ENCODE data around the gene COL24A1.
"Not testable (repeated sequence)": the region's sequence is repeated elsewhere in the genome, so short reads cannot be mapped to it uniquely, and the experiment has no call there.

Gene COL24A1

DNA sequence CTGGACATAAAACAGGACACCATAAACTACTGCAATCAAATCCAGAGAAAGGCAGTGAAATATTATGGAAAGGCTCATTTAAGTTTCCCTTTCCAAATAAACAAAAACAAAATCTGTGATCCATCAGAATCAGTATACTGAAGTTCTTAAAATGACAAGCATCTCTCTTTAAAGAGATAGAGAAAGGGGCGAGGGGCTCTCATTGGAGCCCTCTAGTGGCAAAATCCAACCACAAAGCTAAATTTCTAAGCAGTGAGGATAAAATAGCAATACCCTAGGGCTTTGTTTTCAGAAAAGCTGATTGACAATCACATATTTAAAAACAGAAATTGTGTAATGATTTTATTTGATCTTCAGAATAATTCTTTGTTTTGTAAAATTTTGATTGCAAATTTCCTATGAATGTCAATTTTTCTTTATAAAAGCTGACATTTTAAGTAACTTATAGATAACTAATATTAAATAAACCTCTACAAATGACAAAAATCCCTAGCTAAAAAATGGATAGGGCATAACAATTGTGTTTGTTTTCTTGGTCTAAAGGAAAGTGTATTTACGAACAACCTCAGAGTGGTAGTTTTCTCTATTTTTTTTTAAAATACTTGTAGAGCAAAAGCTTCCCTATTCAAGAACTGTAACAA is 138.2 kb downstream of the COL24A1 start:
- H3K4me3 ChIP-seq (ENCODE audit: low read length) = no peak overlapping the region
- no peak for TF ChIP-seq ZNF274 (IDR thresholded peaks at IDR 0.05; ENCODE audit: low read depth, low read length)

DNA sequence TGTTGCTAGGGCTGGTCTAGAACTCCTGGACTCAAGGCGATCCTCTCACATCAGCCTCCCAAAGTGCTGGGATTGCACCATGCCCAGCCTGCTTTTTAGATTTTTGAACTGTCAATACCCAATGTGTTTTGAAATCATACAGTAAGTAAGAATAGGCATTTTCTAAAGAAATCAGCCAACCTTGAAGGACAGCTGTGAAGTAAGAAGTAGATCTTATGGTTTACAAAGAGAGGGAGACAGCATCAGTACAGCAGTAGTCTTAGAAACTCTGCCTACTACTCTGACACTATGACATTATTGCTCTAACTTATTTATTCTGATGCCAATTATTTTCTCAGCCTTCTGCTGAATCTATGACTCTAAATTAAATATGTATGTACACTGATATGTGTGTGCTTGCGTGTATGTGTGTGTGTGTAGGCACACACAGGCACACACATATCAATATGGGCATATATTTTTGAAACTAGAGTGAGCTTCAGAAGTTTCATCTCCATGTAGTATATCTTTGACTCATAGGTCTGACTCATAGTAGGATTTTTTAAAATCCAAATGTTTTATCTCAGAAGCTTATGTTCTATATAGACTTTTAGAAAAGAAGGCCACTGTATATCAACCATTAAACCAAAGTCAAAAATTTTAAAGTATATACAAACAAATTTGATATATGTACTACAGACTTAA is 140.4 kb downstream of the COL24A1 start:
- no peak for TF ChIP-seq ZNF274 (IDR thresholded peaks at IDR 0.05; ENCODE audit: low read depth, low read length)
- H3K4me3 ChIP-seq (ENCODE audit: low read length) = no peak overlapping the region

DNA sequence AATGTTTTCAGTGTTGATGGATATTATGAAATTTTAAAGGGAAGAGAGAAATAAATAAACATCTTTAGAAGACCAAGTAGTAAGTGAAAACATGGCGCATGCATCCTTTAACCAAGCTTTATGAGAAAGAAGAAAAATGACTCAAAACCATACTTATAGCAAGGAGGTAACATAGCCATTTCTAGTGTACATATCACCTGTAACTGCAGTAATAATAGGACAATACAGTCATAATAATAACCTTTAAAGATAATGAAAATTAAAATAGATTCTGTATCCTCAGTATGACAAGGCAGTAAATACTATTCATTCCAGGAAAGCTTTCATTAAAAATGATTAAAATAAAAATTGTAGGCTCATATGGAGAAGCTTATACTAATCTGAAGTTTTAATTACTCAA is 141.2 kb downstream of the COL24A1 start:
- no peak overlapping the region for H3K4me3 ChIP-seq (ENCODE audit: low read length)
- TF ChIP-seq ZNF274 (IDR thresholded peaks at IDR 0.05; ENCODE audit: low read depth, low read length) = no peak

DNA sequence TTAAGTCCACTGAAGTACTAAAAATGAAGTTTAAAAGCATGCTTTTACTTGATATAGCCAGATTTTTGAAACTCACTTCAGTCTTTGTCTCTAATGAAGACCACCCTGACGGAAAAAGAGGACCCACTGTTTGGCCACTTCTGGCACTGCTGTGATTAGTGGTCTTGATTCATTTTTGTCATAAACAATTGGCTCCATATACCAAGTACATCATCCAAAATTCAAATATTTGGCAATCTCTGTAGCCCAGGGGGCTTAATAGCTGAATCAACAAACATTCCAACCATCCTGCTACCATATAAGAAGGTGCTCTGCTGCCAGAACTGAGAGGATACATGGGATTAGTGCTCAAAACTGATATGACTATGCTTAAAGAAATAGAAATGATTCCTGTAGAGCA is 156.0 kb downstream of the COL24A1 start:
- TF ChIP-seq ZNF274 (IDR thresholded peaks at IDR 0.05; ENCODE audit: low read depth, low read length) = no peak
- H3K4me3 ChIP-seq (ENCODE audit: low read length) = no peak overlapping the region

DNA sequence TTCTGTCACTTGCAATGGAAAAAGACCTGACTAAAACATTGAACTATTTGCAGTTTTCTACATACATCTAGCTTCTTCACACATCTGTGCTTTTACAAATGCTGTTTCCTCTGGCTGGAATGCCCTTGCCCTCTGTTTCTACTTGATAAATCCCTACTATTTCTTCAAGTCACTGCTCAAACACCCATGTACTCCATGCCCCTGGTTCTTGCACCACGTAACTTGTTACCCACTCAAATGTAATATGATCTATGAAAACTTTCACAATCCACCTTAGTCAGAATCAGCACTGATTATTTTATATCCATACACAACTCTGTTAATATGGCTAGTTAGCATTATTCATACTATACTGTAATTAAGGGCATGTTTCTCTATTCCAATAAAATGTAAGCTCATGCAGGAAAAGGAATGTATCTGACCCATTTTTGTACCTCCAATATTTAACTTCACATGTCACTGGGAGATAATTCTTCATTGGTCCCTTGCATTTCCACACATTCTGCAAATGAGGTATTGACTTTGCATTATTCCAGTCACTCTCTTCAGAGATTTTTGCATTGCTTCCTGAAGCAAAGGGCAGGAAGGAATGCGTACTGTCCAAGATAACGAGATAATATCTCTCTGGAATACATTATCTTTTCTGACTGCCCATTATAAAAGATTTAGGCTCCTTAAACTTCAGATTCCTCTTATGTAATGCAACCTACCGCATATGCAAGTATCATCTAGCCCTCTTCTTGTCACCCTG is 158.3 kb downstream of the COL24A1 start:
- no peak for TF ChIP-seq ZNF274 (IDR thresholded peaks at IDR 0.05; ENCODE audit: low read depth, low read length)
- no peak overlapping the region for H3K4me3 ChIP-seq (ENCODE audit: low read length)

DNA sequence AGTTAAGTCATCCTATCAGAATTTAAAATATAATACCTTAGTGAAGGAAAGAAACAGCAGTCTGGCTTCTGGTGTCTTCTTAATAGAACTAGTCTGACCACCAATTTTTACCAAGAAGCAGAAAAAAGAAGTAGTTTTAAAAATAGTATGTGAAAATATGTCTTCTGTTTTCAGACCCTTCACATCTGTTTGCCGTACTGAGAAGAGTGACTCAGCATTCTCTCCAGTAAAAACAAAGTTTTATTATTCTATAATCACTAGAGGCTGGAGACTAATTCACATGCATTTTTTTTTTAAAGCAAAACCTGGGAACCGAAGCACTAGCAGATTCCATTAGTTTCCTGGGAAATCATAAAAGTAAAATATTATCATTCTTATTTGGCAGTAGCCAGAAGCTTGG is 163.8 kb downstream of the COL24A1 start:
- TF ChIP-seq ZNF274 (IDR thresholded peaks at IDR 0.05; ENCODE audit: low read depth, low read length) = no peak
- no peak overlapping the region for H3K4me3 ChIP-seq (ENCODE audit: low read length)

DNA sequence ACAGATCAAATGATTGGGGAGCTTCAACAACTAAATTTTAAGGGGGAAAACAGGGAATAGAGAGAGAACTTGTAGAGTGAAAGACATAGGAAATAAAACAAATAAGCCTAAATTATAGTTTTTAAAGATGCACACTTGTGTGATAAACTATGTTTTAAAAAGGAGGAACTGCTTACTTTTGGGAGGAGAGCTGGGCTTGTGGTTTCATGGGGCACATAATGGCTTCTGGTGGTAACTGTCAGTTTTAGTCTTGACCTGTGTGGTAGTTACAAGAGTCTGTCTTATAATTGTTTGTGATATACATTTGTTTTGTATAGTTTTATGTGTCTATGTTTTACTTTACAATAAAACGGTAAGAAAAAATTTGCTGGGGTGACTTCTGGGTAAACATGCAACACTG is 165.3 kb downstream of the COL24A1 start:
- H3K4me3 ChIP-seq (ENCODE audit: low read length) = no peak overlapping the region
- no peak for TF ChIP-seq ZNF274 (IDR thresholded peaks at IDR 0.05; ENCODE audit: low read depth, low read length)

DNA sequence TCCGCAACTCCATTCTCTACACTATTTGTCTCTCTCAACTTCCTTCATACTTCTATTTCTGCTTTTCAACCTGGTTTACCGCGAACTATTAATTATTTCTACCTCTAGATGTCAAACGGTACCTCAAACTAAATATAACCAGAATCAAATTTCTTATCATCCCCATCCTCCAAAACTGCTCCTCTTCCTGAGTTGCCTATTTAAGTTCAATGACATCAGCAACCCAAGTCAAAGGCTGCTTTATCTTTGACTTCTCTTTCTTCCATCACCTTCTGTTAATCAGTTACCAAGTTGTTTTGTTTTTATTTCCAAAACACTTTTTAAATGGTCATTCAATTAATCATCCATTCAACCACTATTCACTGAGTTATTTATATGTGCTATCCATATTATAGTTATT is 171.9 kb downstream of the COL24A1 start:
- TF ChIP-seq ZNF274 (IDR thresholded peaks at IDR 0.05; ENCODE audit: low read depth, low read length) = no peak
- no peak overlapping the region for H3K4me3 ChIP-seq (ENCODE audit: low read length)

DNA sequence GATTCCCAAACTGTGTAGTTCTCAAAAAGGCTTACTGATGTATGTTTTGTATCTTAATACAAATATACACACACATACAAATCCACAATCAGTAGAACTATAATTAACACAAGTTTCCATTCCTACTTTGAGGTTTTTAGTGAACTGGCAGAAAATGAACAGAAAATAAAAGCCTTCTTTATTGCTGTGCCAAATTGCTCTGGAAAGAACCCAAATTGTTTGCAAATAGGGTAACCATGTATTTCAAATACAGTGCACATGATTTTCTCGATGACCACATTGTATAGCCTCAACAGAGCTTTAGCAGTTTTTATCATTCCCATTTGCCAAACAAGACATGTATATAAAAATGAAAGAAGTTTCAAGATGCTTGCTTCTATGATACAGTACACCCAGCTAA is 173.3 kb downstream of the COL24A1 start:
- no peak for TF ChIP-seq ZNF274 (IDR thresholded peaks at IDR 0.05; ENCODE audit: low read depth, low read length)
- H3K4me3 ChIP-seq (ENCODE audit: low read length) = no peak overlapping the region

DNA sequence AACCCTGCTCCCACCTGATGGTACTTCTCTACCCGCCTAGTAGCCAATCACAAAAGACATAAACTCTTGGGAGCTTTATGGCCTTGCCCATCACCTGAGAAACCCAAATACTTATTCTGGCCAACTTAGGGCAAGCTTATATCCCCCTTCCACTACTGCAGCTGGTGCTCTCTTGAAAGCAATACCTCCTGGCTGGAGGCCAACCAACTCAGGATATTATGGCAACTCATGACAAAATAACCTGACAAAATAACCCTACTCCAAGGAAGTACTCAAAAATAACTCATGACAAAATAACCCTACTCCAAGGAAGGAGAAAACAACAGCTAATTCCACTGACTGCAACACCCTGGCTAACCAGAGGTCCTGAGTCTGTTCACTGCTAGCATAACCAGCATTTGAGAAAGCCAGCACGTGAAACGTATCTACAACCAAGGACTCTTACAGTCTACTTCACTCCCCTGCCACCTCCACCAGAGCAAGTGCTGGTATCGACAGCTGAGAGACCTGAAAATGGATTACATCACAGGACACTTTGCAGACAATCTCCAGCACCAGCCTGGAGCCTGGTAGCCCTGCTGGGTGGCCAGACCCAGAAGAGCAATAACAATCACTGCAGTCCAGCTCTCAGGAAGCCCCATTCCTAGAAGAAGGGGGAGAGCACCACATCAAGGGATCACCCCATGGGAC is 179.9 kb downstream of the COL24A1 start:
- no peak for TF ChIP-seq ZNF274 (IDR thresholded peaks at IDR 0.05; ENCODE audit: low read depth, low read length)
- no peak overlapping the region for H3K4me3 ChIP-seq (ENCODE audit: low read length)

DNA sequence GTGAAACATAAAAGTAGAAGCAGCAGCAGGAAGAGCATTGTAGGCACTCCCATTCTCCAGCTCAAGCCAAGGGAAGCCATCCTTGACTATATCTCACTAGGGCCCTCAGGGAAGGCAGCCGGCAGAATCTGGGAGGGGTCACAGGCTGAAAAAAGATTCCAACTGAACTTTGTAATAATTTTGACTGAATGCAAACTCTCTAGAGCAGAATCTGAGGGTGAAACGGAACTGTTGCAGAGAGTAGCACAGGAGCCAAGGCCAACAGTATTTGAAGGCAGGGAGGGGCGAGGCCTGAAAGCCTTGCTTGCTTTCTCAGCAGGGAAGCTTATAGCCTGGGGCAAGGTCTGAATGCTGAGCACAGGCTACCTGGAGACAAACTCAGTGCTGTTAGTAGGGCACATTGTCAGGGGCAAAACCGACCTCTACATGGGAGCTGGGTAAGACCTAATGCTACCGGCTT is 180.6 kb downstream of the COL24A1 start:
- no peak overlapping the region for H3K4me3 ChIP-seq (ENCODE audit: low read length)
- TF ChIP-seq ZNF274 (IDR thresholded peaks at IDR 0.05; ENCODE audit: low read depth, low read length) = no peak

DNA sequence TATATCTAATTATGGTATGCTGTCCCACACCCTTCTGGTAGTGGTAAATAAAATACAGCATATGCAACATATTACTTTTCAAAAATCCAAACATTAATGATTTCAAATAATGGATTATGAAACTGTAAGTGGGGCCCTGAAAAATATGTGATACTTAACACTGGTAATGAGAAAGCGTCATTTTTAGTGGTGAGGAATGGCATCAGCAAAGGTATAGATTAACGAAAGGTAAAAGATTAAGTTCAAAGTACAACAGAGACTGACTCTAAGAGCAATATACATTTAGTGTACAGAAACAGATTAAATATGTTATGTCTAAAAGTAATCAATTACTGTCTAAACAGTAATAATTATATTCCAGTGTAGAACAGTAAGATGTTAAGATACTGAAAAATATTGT is 194.1 kb downstream of the COL24A1 start:
- H3K4me3 ChIP-seq (ENCODE audit: low read length) = no peak overlapping the region
- TF ChIP-seq ZNF274 (IDR thresholded peaks at IDR 0.05; ENCODE audit: low read depth, low read length) = no peak

DNA sequence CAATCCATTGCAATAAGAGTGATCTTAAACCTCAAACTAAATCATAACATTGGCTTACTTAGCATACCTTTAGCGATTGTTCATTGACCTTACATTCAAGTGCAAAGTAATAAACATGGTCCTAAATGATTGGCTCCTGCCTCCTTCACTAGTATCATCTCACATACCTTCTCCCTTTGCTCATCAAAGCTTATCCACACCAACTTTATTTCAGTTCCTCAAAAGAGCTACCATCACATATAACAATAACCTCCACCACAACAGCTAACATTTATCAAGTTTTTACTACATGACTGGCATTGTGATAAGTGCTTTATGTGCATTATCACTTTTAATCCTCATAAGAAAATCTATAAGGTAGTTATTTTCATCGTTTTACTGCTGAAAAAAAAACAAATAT is 198.8 kb downstream of the COL24A1 start:
- H3K4me3 ChIP-seq (ENCODE audit: low read length) = no peak overlapping the region
- no peak for TF ChIP-seq ZNF274 (IDR thresholded peaks at IDR 0.05; ENCODE audit: low read depth, low read length)

DNA sequence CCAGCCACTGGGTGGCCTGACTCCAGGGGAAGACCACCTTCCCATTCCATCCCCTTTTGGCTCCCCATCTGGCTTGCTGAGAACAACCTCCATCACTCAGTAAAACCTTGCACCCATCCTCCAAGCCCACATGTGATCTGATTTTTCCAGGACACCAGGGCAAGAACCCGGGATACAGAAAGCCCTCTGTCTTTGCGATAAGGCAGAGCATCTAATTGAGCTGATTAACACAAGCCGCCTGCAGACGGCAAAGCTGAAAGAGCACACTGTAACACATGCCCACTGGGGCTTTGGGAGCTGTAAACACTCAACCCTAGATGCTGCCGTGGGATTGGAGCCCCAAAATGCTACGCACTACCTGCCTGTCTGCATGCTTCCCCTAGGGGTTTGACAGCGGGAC is 201.4 kb downstream of the COL24A1 start:
- H3K4me3 ChIP-seq (ENCODE audit: low read length) = not testable (repeated sequence)

All from GM08714 (cell line).